Peyer's patch (tissue), 4 donors: ENCODE data around the gene HRH3. TPM values are rescaled to one million over a fixed set of nuclear protein-coding genes. Genes with fewer than 3 reads are reported as not detected.

ENCODE experiments used
- DNase-seq, 3 donors: peaks; one replicate each; pipeline ENCODE4 v3.0.0-alpha.2; 2017 to 2019
- H3K27ac ChIP-seq, 4 donors: fragments of 200-600 bp; sonication (generic); one replicate each; pipeline ENCODE4 v1.5.1; 2016 to 2019
- H3K27me3 ChIP-seq, 2 donors: fragments of 200-600 bp; sonication (generic); one replicate each; pipeline ENCODE4 v1.5.1; 2019
- H3K36me3 ChIP-seq, 3 donors: fragments of 200-600 bp; sonication (generic); one replicate each; pipeline ENCODE4 v1.5.1; 2016 to 2019
- H3K4me1 ChIP-seq, 4 donors: fragments of 200-600 bp; sonication (generic); one replicate each; pipeline ENCODE4 v1.5.1; 2016 to 2019
- H3K4me3 ChIP-seq, 4 donors: fragments of 200-600 bp; sonication (generic); 1 replicate in 3 of 4; 2 replicates in 1 of 4; pipeline ENCODE4 v1.5.1; 2016 to 2019; ENCODE audit warnings: mild to moderate bottlenecking in 1 of 4
- H3K9me3 ChIP-seq, 4 donors: fragments of 200-600 bp; sonication (generic); one replicate each; pipeline ENCODE4 v1.5.1; 2016 to 2019; ENCODE audit warnings: mild to moderate bottlenecking in 1 of 4
- POLR2A ChIP-seq, 2 donors: fragments of 450-650 bp; IDR thresholded peaks; one replicate each; pipeline ENCODE4 v1.5.1; 2017; ENCODE audit warnings: antibody characterized with exemption in 2 of 2, mild to moderate bottlenecking in 2 of 2, moderate library complexity in 2 of 2
- total RNA-seq, 4 donors: library from RNA; depleted of rRNA; stranded (reverse); fragments of >200 nt; gene quantifications; one replicate each; pipeline ENCODE4 v1.1.0, GENCODE V29; 2016
- TF ChIP-seq, protein P1 (sequence below), 6 experiments: fragments of 450-650 bp in 4 of 6; fragments of 200-600 bp in 2 of 6; sonication (generic) in 1 of 6; IDR thresholded peaks; one replicate each; pipeline ENCODE4 v1.5.1; 2017 to 2019; ENCODE audit warnings: antibody characterized with exemption in 6 of 6, mild to moderate bottlenecking in 3 of 6, moderate library complexity in 1 of 6

HRH3 gene
- total RNA-seq, 4 donors from 2014 or later, result 0.27 TPM; not detected in 3

DNA sequence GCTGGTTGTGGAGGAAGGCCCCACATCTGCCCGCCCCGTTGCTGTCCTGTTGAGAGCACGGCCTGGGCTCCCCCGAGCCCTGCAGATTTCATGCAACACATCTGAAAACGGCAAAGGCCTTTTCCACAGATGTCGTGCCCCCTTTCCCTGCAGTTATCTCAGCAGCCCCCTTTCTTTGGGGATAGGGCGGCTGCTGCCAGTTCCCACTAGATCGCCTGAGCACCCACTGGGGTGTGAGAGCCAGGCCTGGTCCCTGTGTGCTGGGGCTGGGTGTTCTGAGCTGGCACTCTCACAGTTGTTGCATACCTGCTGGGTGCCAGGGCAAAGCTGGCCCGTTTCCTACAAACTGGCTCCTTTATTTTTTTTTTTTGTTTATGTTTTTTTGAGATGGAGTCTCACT, 49.5 kb downstream of the HRH3 start:
- Histone ChIP-seq H3K27me3 (no peaks in the 10 kb centered on the region), H3K9me3 (no peaks in the 10 kb centered on the region), H3K27ac (no peak overlapping the region), H3K36me3 (peaks cover 0 to 45% (median 0%) of the 10 kb centered on the region in 3 donors), H3K4me3 (no peak overlapping the region), H3K4me1 (no peaks in the 10 kb centered on the region)
- TF ChIP-seq, protein P1, sequence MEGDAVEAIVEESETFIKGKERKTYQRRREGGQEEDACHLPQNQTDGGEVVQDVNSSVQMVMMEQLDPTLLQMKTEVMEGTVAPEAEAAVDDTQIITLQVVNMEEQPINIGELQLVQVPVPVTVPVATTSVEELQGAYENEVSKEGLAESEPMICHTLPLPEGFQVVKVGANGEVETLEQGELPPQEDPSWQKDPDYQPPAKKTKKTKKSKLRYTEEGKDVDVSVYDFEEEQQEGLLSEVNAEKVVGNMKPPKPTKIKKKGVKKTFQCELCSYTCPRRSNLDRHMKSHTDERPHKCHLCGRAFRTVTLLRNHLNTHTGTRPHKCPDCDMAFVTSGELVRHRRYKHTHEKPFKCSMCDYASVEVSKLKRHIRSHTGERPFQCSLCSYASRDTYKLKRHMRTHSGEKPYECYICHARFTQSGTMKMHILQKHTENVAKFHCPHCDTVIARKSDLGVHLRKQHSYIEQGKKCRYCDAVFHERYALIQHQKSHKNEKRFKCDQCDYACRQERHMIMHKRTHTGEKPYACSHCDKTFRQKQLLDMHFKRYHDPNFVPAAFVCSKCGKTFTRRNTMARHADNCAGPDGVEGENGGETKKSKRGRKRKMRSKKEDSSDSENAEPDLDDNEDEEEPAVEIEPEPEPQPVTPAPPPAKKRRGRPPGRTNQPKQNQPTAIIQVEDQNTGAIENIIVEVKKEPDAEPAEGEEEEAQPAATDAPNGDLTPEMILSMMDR (IDR thresholded peaks at IDR 0.05), result no peak
- TF ChIP-seq POLR2A (IDR thresholded peaks at IDR 0.05), result no peak
- no peak for DNase-seq

DNA sequence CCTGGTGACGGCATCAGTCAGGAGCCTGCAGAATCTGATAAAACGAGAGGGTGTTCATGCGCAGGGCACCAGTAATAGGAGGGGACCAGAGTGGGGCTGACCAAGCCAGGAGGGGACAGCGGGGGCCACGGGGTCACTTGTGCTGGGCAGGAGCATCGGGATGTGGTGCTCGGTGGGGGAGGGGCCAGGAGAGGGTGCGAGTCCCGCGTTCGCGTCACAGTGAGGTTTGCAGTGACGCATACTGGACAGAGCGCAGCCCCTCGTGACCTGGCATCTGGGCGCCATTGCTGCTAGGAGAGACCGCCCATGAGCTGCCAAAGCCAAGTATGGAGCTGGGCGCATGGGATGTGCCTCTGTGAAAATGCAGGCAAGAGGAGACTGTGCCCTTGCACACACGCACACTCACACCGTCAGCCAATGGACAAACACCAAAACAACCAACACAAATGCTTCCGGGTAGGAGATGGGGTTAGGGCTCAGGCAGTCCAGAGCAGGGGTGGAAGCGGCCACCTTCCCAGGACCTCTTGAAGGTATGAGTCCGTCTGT, 51.1 kb downstream of the HRH3 start:
- no peak for TF ChIP-seq POLR2A (IDR thresholded peaks at IDR 0.05)
- TF ChIP-seq, protein P1 (IDR thresholded peaks at IDR 0.05), result no peak
- Histone ChIP-seq H3K27me3 (no peaks in the 10 kb centered on the region), H3K36me3 (peaks cover 0 to 52% (median 0%) of the 10 kb centered on the region in 3 donors), H3K4me1 (no peaks in the 10 kb centered on the region), H3K9me3 (no peaks in the 10 kb centered on the region), H3K27ac (no peak overlapping the region), H3K4me3 (no peak overlapping the region)
- DNase-seq, result no peak

DNA sequence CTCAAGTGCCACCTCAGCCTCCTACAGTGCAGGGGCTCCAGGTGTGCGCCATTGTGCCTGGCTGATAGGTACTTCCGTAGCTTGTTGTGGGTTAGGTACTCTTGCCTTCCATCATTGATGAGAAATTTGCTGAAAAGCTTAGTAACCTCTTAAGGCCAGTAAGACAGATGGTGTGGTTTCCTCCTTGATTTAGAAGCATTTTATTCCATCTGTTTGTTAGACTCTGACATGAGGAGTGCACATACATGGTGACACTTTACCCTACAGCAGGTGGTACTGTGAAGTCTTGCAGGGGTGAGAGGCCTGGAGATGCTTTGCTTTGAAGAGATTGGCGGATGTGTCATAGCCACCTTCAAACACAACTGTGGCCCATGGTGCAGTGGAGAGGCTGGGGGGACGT, 52.0 kb downstream of the HRH3 start:
- peaks cover 0 to 60% (median 0%) of the 10 kb centered on the region in 3 donors for H3K36me3 ChIP-seq
- H3K4me3 ChIP-seq, result no peak overlapping the region
- DNase-seq, result no peak
- H3K27ac ChIP-seq, result no peak overlapping the region
- TF ChIP-seq POLR2A (IDR thresholded peaks at IDR 0.05), result no peak
- TF ChIP-seq, protein P1 (IDR thresholded peaks at IDR 0.05), result no peak
- no peaks in the 10 kb centered on the region for H3K4me1 ChIP-seq
- H3K9me3 ChIP-seq, result no peaks in the 10 kb centered on the region
- no peaks in the 10 kb centered on the region for H3K27me3 ChIP-seq

DNA sequence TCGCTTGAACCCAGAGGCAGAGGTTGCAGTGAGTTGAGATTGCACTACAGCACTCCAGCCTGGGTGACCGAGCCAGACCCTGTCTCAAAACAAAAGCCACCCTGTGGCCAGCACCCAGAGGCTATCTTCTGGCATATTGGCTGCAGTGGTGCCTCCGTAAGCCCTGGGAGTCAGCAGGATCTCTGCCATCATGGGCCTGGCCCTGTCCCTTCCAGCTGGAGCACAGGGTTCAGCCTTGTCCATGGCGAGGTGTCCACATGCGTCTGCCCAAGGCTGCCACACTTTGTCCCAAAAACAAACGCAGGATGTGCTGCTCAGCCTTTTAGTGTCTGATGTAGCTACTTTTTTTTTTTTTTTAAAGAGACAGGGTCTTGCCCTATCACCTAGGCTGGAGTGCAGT, 52.6 kb downstream of the HRH3 start:
- Histone ChIP-seq H3K36me3 (peaks cover 0 to 60% (median 0%) of the 10 kb centered on the region in 3 donors), H3K4me1 (no peaks in the 10 kb centered on the region), H3K9me3 (no peaks in the 10 kb centered on the region)

DNA sequence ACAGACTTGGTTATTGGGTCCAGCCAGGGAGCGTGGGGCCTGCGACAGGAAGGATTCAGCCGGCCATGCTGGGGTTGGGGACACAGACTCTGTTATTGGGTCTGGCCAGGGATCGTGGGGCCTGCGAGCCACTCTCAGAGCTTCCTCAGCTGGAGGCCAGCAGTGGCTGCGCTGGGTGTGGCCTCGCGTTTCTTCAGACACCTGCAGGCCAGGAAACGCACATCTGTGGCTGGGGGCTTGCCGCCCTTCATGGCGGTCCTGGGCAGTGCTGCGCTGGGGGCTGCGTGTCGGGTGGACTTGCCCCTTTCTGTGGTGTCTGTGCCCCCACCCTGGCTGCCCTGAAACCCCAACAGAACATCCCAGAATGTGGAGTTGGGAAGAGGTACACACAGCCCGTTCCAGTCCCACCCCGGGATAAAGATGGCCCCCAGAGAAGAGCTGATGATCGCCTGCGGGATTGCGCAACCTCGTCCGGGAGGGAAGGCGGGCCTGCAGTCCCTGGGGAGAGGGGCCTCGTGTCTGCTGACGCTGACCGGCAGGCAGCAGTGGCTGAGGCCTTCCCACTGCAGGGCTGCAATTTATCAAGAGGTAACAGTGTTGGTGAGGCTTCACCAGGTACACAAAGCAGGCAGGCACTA, 54.2 kb downstream of the HRH3 start:
- no peak overlapping the region for H3K4me3 ChIP-seq
- H3K27me3 ChIP-seq, result no peaks in the 10 kb centered on the region
- H3K27ac ChIP-seq, result no peak overlapping the region
- H3K36me3 ChIP-seq, result peaks cover 0 to 76% (median 0%) of the 10 kb centered on the region in 3 donors
- H3K4me1 ChIP-seq, result no peaks in the 10 kb centered on the region
- no peaks in the 10 kb centered on the region for H3K9me3 ChIP-seq
- TF ChIP-seq POLR2A (IDR thresholded peaks at IDR 0.05), result no peak
- TF ChIP-seq, protein P1 (IDR thresholded peaks at IDR 0.05), result no peak
- DNase-seq, result no peak

More for the DNA sequence above, 52.6 kb downstream of the HRH3 start:
- H3K4me3 ChIP-seq, result no peak overlapping the region
- no peak overlapping the region for H3K27ac ChIP-seq
- no peak for DNase-seq
- TF ChIP-seq POLR2A (IDR thresholded peaks at IDR 0.05), result no peak
- TF ChIP-seq, protein P1 (IDR thresholded peaks at IDR 0.05), result no peak
- no peaks in the 10 kb centered on the region for H3K27me3 ChIP-seq

Other genes starting within 250 kb of the HRH3 start
- 10 to 100 TPM; 18.9 to 93.5 (median 31.0) TPM for gene TAF4, start 154.4 kb downstream of the HRH3 start, total RNA-seq
- 10 to 100 TPM; 27.1 to 35.5 (median 33.3) TPM for gene LSM14B, start 97.8 kb downstream of the HRH3 start, total RNA-seq
- gene PSMA7, start 76.9 kb downstream of the HRH3 start, total RNA-seq, result 100 to 1,000 TPM; 181 to 264 (median 228) TPM
- gene SS18L1, start 76.5 kb downstream of the HRH3 start, total RNA-seq, result 10 to 100 TPM; 14.9 to 27.2 (median 24.5) TPM
- gene MTG2, start 37.2 kb downstream of the HRH3 start, total RNA-seq, result 10 to 100 TPM; 23.1 to 62.2 (median 31.6) TPM
- gene OSBPL2, start 18.2 kb upstream of the HRH3 start, total RNA-seq, result 10 to 100 TPM; 52.8 to 86.7 (median 64.2) TPM
- 100 to 1,000 TPM in 2 of 4 donors, 10 to 100 TPM in 2; 90.8 to 136 (median 99.7) TPM for gene ADRM1, start 82.7 kb upstream of the HRH3 start, total RNA-seq
- gene LAMA5, start 147.0 kb upstream of the HRH3 start, total RNA-seq, result 100 to 1,000 TPM in 2 of 4 donors, 10 to 100 TPM in 2; 31.2 to 328 (median 87.3) TPM
- gene RPS21, start 166.8 kb upstream of the HRH3 start, total RNA-seq, result 100 to 1,000 TPM; 507 to 769 (median 622) TPM
- gene CABLES2, start 187.0 kb upstream of the HRH3 start, total RNA-seq, result 10 to 100 TPM in 2 of 4 donors, 1 to 10 TPM in 2; 7.2 to 33.8 (median 11.1) TPM
- 10 to 100 TPM in 3 of 4 donors, 1 to 10 TPM in 1; 6.6 to 26.7 (median 13.4) TPM for gene RBBP8NL, start 207.3 kb upstream of the HRH3 start, total RNA-seq